ENCODE data around the gene RPS19. TPM values are rescaled to one million over a fixed set of nuclear protein-coding genes. Genes with fewer than 3 reads are reported as not detected.

RPS19 gene
- total RNA-seq, 4 donors from 2014 or later, result 363 to 861 (median 619) TPM

GRCh38 chr19:41879670-41880328 lies 19.7 kb downstream of the RPS19 start:
- Histone ChIP-seq H3K4me3 (peak overlapping the region in 1 of 4 donors; percentile 58), H3K4me1 (peaks cover 0 to 26% (median 18%) of the 10 kb centered on the region in 4 donors)
- TF ChIP-seq POLR2A (IDR thresholded peaks at IDR 0.05) (no peak), CTCF (IDR thresholded peaks at IDR 0.05) (no peak)

GRCh38 chr19:41880329-41880708 lies 20.3 kb downstream of the RPS19 start:
- Histone ChIP-seq H3K4me3 (no peak overlapping the region), H3K27me3 (no peaks in the 10 kb centered on the region), H3K4me1 (peaks cover 0 to 26% (median 21%) of the 10 kb centered on the region in 4 donors), H3K27ac (peak overlapping the region in 1 of 4 donors; percentile 98), H3K9me3 (no peaks in the 10 kb centered on the region), H3K36me3 (no peaks in the 10 kb centered on the region)
- DNase-seq, result no peak
- TF ChIP-seq POLR2A (IDR thresholded peaks at IDR 0.05), result no peak
- no peak for TF ChIP-seq CTCF (IDR thresholded peaks at IDR 0.05)

More at GRCh38 chr19:41879670-41880328, 19.7 kb downstream of the RPS19 start:
- Histone ChIP-seq H3K9me3 (no peaks in the 10 kb centered on the region), H3K27me3 (no peaks in the 10 kb centered on the region), H3K27ac (peak overlapping the region in 1 of 4 donors; percentile 98), H3K36me3 (no peaks in the 10 kb centered on the region)
- no peak for DNase-seq

- Histone ChIP-seq H3K4me1 (peaks cover 0 to 36% (median 24%) of the 10 kb centered on the region in 4 donors), H3K4me3 (peak within 1 kb of the TSS; percentile 67 to 97 (median 88)), H3K36me3 (no peaks in the 10 kb centered on the region), H3K9me3 (no peaks in the 10 kb centered on the region), H3K27ac (peak within 1 kb of the TSS; percentile 89 to 98 (median 90)), H3K27me3 (no peaks in the 10 kb centered on the region)
- TF ChIP-seq POLR2A (IDR thresholded peaks at IDR 0.05) (peak; percentile 20 to 44), CTCF (IDR thresholded peaks at IDR 0.05) (no peak)
- peak; percentile 71 to 86 (median 73) for DNase-seq
Measured at GRCh38 chr19:41882568-41883462, 22.8 kb downstream of the RPS19 start, which contains the start of gene ARHGEF1. Gene ARHGEF1 (plus strand): TSS chr19:41883184. CDS start chr19:41888083, 4,899 bp downstream.

GRCh38 chr19:41883463-41883820 lies 23.4 kb downstream of the RPS19 start:
- Histone ChIP-seq H3K4me1 (peaks cover 0 to 37% (median 23%) of the 10 kb centered on the region in 4 donors), H3K27ac (peak overlapping the region; percentile 89 to 98 (median 90)), H3K4me3 (peak overlapping the region; percentile 67 to 97 (median 88)), H3K27me3 (no peaks in the 10 kb centered on the region), H3K36me3 (peaks cover 0 to 5% (median 0%) of the 10 kb centered on the region in 3 donors), H3K9me3 (no peaks in the 10 kb centered on the region)
- no peak for TF ChIP-seq CTCF (IDR thresholded peaks at IDR 0.05)
- no peak for TF ChIP-seq POLR2A (IDR thresholded peaks at IDR 0.05)
- no peak for DNase-seq

GRCh38 chr19:41883821-41884733 lies 24.0 kb downstream of the RPS19 start:
- peak in 3 of 6 experiments; percentile 8 to 41 (median 27) for TF ChIP-seq CTCF (IDR thresholded peaks at IDR 0.05)
- peak; percentile 68 to 94 for TF ChIP-seq POLR2A (IDR thresholded peaks at IDR 0.05)
- Histone ChIP-seq H3K27me3 (no peaks in the 10 kb centered on the region), H3K9me3 (no peaks in the 10 kb centered on the region), H3K27ac (peak overlapping the region; percentile 89 to 98 (median 90)), H3K4me1 (peaks cover 0 to 37% (median 25%) of the 10 kb centered on the region in 4 donors), H3K4me3 (peak overlapping the region; percentile 67 to 97 (median 88)), H3K36me3 (peaks cover 0 to 11% (median 0%) of the 10 kb centered on the region in 3 donors)
- DNase-seq, result peak; percentile 97 to 98 (median 97)
